Peyer's patch (tissue), 4 donors: ENCODE results near the gene JAML. TPM values are rescaled to one million over a fixed set of nuclear protein-coding genes. Genes with fewer than 3 reads are reported as not detected.

Source experiments
- DNase-seq, 3 donors: peaks; one replicate each; pipeline ENCODE4 v3.0.0-alpha.2; 2017 to 2019
- H3K27ac ChIP-seq, 4 donors: fragments of 200-600 bp; sonication (generic); one replicate each; pipeline ENCODE4 v1.5.1; 2016 to 2019
- H3K27me3 ChIP-seq, 2 donors: fragments of 200-600 bp; sonication (generic); one replicate each; pipeline ENCODE4 v1.5.1; 2019
- H3K36me3 ChIP-seq, 3 donors: fragments of 200-600 bp; sonication (generic); one replicate each; pipeline ENCODE4 v1.5.1; 2016 to 2019
- H3K4me1 ChIP-seq, 4 donors: fragments of 200-600 bp; sonication (generic); one replicate each; pipeline ENCODE4 v1.5.1; 2016 to 2019
- H3K4me3 ChIP-seq, 4 donors: fragments of 200-600 bp; sonication (generic); 1 replicate in 3 of 4; 2 replicates in 1 of 4; pipeline ENCODE4 v1.5.1; 2016 to 2019; ENCODE audit warnings: mild to moderate bottlenecking in 1 of 4
- H3K9me3 ChIP-seq, 4 donors: fragments of 200-600 bp; sonication (generic); one replicate each; pipeline ENCODE4 v1.5.1; 2016 to 2019; ENCODE audit warnings: mild to moderate bottlenecking in 1 of 4
- CTCF ChIP-seq, 6 experiments: fragments of 450-650 bp in 4 of 6; fragments of 200-600 bp in 2 of 6; sonication (generic) in 1 of 6; IDR thresholded peaks; one replicate each; pipeline ENCODE4 v1.5.1; 2017 to 2019; ENCODE audit warnings: antibody characterized with exemption in 6 of 6, mild to moderate bottlenecking in 3 of 6, moderate library complexity in 1 of 6
- POLR2A ChIP-seq, 2 donors: fragments of 450-650 bp; IDR thresholded peaks; one replicate each; pipeline ENCODE4 v1.5.1; 2017; ENCODE audit warnings: antibody characterized with exemption in 2 of 2, mild to moderate bottlenecking in 2 of 2, moderate library complexity in 2 of 2
- small RNA-seq, 2 donors: library from RNA; depleted of rRNA; stranded (forward); fragments of <200 nt; gene quantifications; one replicate each; pipeline ENCODE3, GENCODE V24; 2016
- total RNA-seq, 4 donors: library from RNA; depleted of rRNA; stranded (reverse); fragments of >200 nt; gene quantifications; one replicate each; pipeline ENCODE4 v1.1.0, GENCODE V29; 2016

The JAML gene
- total RNA-seq, 4 donors from 2014 or later, result 7.5 to 83.3 (median 14.4) TPM

- TF ChIP-seq POLR2A (IDR thresholded peaks at IDR 0.05), result no peak
- TF ChIP-seq CTCF (IDR thresholded peaks at IDR 0.05), result peak; percentile 81 to 98 (median 94)
- DNase-seq, result peak; percentile 82 to 96 (median 96)
- H3K27me3 ChIP-seq, result no peaks in the 10 kb centered on the region
- H3K4me3 ChIP-seq, result peak overlapping the region; percentile 43 to 71 (median 64)
- peaks cover 0 to 7% (median 3%) of the 10 kb centered on the region in 4 donors for H3K4me1 ChIP-seq
- H3K36me3 ChIP-seq, result no peaks in the 10 kb centered on the region
- no peaks in the 10 kb centered on the region for H3K9me3 ChIP-seq
- H3K27ac ChIP-seq, result peak overlapping the region in 3 of 4 donors; percentile 10 to 49 (median 47)
These were observed 79.3 kb downstream of the JAML start for GRCh38 chr11:118145285-118146227.

GRCh38 chr11:118144301-118145268, 80.2 kb downstream of the JAML start:
- no peak for DNase-seq
- Histone ChIP-seq H3K27me3 (no peaks in the 10 kb centered on the region), H3K36me3 (no peaks in the 10 kb centered on the region), H3K9me3 (no peaks in the 10 kb centered on the region), H3K4me1 (peaks cover 0 to 7% (median 3%) of the 10 kb centered on the region in 4 donors), H3K4me3 (peak overlapping the region in 1 of 4 donors; percentile 70), H3K27ac (no peak overlapping the region)
- TF ChIP-seq CTCF (IDR thresholded peaks at IDR 0.05) (no peak), POLR2A (IDR thresholded peaks at IDR 0.05) (no peak)

Small RNA genes within 50 kb of the gene (small RNA-seq; reads per million reads assigned to genes)
- 0 reads per million in 2 donors for gene HSPE1P18

Other genes with a start within 250 kb of the JAML start
- gene IL10RA, start 238.6 kb downstream of the JAML start, total RNA-seq, result 10 to 100 TPM in 3 of 4 donors, 1 to 10 TPM in 1; 9.8 to 50.3 (median 23.9) TPM
- 100 to 1,000 TPM in 2 of 4 donors, 10 to 100 TPM in 2; 41.3 to 274 (median 159) TPM for gene TMPRSS4, start 147.9 kb downstream of the JAML start, total RNA-seq
- not detected for gene SMIM35, start 138.0 kb downstream of the JAML start, total RNA-seq
- gene SCN4B, start 72.2 kb downstream of the JAML start, total RNA-seq, result 1 to 10 TPM in 2 of 4 donors, under 1 TPM in 2; 0.35 to 8.3 (median 1.4) TPM
- gene SCN2B, start 48.4 kb downstream of the JAML start, total RNA-seq, result under 1 TPM in 2 of 4 donors, not detected in 2; 0.13 to 0.38 TPM
- 10 to 100 TPM in 1 of 4 donors, 1 to 10 TPM in 2, under 1 TPM in 1; 0.83 to 15.4 (median 7.8) TPM for gene MPZL3, start 27.4 kb upstream of the JAML start, total RNA-seq
- gene MPZL2, start 39.3 kb upstream of the JAML start, total RNA-seq, result 10 to 100 TPM; 21.0 to 32.4 (median 22.3) TPM
- 1 to 10 TPM; 6.6 to 9.9 (median 8.7) TPM for gene CD3E, start 79.7 kb upstream of the JAML start, total RNA-seq
- gene CD3D, start 117.7 kb upstream of the JAML start, total RNA-seq, result 10 to 100 TPM; 15.4 to 26.6 (median 21.1) TPM
- gene CD3G, start 119.3 kb upstream of the JAML start, total RNA-seq, result 1 to 10 TPM; 4.7 to 7.0 (median 5.4) TPM
- gene UBE4A, start 134.6 kb upstream of the JAML start, total RNA-seq, result 10 to 100 TPM; 47.7 to 60.1 (median 54.1) TPM
- gene ATP5MG, start 176.6 kb upstream of the JAML start, total RNA-seq, result 10 to 100 TPM; 38.5 to 89.8 (median 51.6) TPM
- gene KMT2A, start 211.5 kb upstream of the JAML start, total RNA-seq, result 100 to 1,000 TPM in 1 of 4 donors, 10 to 100 TPM in 3; 46.6 to 110 (median 74.3) TPM